Measurements from ENCODE around the gene MED23.

The MED23 gene, protein sequence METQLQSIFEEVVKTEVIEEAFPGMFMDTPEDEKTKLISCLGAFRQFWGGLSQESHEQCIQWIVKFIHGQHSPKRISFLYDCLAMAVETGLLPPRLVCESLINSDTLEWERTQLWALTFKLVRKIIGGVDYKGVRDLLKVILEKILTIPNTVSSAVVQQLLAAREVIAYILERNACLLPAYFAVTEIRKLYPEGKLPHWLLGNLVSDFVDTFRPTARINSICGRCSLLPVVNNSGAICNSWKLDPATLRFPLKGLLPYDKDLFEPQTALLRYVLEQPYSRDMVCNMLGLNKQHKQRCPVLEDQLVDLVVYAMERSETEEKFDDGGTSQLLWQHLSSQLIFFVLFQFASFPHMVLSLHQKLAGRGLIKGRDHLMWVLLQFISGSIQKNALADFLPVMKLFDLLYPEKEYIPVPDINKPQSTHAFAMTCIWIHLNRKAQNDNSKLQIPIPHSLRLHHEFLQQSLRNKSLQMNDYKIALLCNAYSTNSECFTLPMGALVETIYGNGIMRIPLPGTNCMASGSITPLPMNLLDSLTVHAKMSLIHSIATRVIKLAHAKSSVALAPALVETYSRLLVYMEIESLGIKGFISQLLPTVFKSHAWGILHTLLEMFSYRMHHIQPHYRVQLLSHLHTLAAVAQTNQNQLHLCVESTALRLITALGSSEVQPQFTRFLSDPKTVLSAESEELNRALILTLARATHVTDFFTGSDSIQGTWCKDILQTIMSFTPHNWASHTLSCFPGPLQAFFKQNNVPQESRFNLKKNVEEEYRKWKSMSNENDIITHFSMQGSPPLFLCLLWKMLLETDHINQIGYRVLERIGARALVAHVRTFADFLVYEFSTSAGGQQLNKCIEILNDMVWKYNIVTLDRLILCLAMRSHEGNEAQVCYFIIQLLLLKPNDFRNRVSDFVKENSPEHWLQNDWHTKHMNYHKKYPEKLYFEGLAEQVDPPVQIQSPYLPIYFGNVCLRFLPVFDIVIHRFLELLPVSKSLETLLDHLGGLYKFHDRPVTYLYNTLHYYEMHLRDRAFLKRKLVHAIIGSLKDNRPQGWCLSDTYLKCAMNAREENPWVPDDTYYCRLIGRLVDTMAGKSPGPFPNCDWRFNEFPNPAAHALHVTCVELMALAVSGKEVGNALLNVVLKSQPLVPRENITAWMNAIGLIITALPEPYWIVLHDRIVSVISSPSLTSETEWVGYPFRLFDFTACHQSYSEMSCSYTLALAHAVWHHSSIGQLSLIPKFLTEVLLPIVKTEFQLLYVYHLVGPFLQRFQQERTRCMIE (N-terminal part only)

DNA sequence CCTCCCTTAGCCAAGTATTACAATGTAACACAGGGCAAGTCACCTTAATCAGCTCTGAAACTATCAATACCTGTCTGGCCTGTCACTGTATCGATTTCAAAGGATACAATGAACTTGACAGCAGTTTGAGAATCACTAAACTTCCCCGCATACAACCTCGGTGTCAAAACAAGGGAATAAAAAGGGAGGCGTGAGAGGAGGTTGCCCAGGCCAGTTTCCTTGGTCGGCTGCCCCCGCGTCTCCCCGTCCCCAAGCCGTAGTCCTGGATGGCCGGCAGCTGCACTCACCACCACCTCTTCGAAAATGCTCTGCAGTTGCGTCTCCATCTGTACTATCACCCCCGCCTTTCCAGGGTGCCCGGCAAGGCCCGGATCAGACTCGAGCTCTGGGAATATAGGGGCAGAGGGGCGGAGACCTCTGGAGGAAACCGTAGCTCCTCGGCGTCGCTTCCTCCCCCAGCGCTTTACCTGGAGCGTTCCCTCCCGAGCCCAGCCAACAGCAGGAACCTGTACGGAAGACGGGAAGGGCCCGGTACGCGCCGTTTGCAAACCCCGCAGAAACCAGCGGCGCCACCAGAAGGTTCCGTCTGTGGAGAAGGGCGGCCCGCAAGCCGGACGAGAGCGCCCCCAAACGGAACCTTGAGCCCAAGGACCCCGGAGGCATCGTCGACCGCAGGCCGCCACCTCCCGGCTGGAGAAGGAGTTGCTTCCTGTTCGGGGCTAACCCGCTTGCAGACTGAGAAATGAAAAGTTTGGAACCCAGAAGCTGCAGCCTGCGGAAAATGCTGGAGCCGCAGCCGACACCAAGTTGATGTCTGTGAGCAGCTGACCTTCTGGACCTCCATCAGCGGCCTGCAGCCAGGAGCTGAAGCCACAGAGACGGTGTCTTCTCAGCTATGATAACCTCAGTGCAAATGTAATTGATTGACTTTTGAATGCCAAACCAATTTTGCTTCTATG lies at the start of gene MED23:
Gene MED23 (minus strand): TSS at position 519 of the 959 bp plus-strand sequence. CDS start 193 bp downstream, at position 326.
- DNase-seq, result peak; percentile 99

DNA sequence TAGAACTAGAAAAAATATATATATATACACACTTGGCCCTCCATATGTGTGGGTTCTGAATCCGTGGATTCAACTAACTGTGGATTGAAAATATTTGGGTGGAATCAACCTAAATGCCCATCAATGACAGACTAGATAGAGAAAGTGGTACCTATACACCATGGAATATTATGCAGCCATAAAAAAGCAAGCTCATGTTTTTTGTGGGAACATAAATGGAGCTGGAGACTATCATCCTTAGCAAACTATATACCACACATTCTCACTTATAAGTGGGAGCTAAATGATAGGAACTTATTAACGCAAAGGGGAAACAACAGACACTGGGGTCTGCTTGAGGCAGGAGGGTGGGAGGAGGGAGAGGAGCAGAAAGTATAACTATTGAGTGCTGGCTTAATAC lies 45.1 kb upstream of the MED23 start:
- DNase-seq, result no peak

DNA sequence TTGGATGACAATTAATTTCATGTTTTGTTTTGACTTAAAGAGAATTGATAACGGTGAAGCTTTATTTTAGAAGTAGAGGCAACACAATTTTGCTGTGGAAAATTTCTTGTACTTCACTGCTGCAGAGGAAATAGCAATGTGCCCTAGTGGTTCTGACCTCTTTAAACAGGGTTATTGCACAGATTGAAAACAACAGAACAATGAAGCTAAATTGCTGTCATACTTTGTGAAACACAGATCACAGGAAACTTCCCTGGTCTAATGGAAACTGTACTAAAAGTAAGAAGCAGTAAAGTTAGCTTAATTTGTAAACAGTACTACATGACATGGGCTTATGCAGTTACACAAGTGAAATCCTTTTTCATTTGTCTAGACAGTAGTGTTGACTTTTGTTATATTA lies 41.8 kb upstream of the MED23 start:
- DNase-seq, result no peak

DNA sequence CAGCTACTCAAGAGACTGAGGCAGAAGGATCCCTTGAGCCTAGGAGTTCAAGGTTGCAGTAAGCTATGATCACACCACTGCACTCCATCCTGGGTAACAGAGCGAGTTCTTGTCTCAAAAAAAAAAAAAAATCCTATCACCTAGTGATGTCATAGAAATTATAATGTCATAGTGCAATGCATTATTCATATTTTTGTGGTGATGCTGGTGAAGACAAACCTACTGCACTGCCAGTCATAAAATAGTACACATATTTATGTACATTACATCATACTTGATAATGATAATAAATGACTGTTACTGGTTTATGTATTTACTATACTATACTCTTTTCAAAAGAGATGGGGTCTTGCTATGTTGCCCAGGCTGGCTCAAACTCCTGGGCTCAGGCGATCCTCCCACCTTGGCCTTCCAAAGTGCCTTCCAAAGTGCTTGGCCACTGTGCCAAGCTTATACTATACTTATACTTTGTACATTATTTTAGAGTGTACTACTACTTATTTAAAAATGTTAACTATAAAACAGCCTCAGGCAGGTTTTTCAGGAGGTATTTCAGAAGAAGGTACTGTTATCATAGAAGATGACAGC lies 35.6 kb upstream of the MED23 start:
- no peak for DNase-seq

DNA sequence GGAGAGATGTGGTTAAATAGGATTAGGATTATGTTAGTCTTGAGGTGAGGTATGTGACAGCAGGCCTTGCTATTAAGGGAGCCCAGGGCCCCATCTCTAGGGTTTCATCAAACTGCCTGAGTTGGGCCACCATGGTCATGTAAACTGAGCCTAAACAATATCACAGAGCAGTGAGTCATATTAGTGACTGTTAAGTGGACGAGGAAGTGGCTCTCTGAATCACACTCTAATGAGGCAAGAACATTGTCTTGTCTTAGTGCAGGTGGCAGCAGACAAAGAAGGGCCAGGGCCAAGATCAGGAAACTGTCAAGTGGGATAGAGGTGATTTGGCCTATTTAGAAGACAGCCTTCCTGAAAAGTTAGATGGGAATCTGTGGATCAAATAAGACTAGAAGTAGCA lies 32.2 kb upstream of the MED23 start:
- no peak for DNase-seq

DNA sequence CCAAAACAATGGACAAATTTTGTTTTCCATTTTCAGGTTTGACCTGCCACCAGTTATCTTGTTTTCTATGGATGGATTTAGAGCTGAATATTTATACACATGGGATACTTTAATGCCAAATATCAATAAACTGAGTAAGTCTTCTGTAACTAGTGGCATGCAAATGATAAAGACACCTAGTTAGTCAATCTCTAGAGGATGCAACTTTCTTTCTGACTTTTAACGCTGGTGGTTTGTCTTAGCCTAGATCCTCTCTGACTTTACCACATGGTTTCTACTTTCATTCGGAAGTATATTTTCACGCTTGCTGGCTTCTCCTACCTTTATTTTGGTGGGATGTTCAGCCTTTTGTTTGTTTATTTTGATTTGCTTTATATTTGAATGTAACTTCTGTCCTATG lies 30.2 kb upstream of the MED23 start:
- DNase-seq, result no peak

DNA sequence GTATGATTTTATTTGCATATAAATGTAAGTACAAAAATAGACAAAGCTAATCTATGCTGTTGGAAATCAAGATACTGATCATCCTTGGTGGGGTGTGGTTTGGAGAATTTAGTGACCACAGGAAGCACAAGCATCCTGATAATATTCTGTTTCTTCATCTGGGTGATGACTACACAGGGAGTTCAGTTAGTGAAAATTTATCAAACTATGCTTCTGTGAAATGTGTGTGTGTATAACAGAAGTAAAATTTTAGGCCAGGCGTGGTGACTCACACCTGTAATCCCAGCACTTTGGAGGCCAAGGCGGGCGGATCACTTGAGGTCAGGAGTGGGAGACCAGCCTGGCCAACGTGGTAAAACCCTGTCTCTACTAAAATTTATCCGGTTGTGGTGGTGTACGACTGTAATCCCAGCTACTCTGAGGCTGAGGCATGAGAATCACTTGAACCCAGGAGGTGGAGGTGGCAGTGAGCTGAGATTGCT lies 29.6 kb upstream of the MED23 start:
- DNase-seq, result no peak

DNA sequence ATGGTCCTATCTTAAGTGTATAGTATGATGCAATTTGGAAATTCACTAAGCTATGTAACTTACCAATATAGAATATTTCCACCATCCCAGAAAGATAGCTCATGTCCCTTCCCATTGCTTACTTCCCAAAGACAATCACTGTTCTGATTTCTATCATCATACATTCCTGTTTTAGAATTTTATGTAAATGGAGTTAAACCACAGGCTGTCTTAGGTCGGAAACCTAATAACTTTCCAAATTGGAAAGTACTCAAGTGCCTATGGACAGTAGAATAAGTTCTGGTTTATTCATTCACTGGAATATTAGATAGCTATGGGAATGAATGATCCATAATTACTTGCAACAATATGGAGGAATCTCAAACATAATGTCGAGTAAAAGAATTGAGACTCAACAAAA lies 29.2 kb upstream of the MED23 start:
- DNase-seq, result no peak

DNA sequence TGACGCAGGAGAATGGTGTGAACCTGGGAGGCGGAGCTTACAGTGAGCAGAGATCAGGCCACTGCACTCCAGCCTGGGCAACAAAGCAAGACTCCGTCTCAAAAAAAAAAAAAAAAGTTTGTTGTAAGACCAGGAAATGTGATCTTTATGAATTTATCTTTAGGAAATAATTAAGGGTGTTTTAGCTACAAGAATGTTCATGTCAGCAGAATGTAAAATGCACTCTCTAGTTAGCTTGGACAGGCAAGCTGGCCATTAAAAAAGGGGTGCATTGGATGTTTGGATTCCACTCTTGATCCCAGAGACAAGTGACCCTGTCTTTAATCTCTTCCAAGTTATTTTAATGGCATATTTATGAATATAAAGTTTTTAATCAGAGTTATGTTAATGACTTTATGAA lies 28.6 kb upstream of the MED23 start:
- DNase-seq, result no peak

DNA sequence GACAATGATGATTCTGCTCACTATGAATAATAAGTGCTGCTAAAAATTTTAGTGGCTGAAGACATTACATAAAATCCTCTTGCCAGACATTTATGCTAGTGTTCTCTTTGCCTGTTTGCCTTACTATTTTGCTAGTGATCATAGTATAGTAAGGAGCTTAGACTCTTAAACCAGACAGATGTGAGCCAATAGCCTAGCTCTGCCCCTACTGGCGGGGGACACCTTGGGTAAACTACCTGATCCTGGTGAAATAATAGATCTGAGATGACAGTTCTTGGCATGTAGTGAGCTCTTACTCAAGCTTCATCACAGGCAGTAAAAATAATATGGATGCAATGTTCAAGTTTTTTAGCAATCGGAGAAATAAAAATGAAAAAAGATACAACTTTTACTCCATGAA lies 27.9 kb upstream of the MED23 start:
- DNase-seq, result no peak

DNA sequence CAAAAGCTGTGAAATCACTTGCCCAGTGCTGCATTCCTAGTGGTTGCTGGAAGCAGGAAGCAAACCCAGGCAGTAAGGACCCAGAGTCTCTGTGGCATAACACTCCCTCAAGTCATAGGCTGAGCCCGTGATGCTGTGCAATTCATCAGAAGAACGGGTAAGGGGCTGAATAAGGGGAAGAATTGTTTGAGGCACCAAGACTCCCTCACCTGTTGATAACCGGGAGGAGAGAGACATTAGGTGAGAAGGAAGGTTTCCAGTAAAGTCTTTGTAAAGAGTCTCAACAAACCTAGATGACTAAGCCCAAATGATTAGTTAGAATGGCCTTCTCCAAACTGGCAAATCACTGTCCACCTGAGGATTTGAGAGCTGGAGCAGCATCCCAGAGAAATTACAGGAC lies 27.3 kb upstream of the MED23 start:
- no peak for DNase-seq

DNA sequence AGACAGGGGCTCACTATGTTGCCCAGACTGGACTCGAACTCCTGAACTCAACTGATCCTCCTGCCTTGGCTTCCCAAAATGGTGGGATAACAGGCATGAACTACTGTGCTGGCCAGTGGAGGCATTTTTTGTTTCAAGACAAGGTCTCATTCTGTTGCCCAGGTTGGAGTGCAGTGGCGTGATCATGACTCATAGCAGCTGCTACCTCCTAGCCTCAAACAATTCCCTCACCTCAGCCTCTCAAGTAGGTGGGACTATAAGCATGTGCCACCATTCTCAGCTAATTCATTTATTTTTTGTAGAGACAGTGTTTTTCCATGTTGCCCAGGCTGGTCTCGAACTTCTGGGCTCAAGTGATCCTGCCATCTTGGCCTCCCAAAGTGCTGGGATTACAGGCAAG lies 26.3 kb upstream of the MED23 start:
- DNase-seq, result no peak

DNA sequence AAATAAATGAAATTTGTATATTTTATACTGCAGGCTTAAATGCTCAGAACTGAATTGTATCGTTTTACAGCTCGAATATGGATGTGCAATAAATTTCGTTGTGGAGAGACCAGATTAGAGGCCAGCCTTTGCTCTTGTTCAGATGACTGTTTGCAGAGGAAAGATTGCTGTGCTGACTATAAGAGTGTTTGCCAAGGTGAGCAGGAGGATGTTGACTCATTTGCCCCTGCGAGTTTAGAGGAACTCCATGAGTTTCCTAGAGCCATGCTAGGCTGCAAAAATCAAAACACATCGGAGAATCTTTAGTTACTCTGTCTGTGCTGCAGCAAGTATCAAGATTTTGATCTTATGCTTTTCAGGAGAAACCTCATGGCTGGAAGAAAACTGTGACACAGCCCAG lies 24.4 kb upstream of the MED23 start:
- DNase-seq, result no peak

DNA sequence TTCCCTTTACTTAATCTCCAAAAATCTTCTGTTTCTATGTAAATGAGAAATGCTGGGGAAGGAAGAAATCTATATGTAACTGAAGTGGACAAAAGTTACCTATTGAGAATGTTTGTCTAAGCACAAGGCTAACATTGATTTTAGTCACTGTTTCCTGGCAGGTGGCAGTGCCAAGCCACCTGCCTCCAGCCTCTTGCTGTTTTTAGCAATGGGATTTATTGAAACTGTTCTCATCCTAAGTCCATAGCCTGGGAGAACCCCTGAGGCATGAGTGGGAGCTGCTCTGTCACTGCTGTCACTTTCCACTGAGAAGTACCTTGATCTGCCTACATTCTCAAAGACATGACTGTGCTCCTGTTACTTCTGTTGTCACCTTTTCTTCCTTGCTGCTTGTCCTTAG lies 23.7 kb upstream of the MED23 start:
- no peak for DNase-seq

DNA sequence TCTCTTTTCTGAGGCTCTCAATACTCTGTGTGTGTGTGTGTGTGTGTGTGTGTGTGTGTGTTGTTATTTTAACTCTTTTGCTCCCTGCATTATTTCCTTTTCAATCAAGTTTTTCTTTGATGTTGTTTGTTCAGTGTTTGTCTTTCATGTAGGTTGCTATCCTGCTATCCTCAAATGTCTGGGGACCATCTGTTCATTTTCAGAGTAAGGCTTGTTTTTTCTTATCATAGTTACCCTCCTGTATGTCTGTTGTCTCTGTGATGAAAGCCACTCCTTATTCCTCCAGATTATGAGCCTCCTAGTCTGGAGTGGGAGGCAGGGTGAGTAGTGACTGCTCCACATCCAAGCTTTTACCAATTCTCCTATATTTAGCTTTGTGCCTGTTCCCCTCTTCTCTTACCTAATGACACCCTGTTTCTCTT lies 18.2 kb upstream of the MED23 start:
- no peak for DNase-seq

DNA sequence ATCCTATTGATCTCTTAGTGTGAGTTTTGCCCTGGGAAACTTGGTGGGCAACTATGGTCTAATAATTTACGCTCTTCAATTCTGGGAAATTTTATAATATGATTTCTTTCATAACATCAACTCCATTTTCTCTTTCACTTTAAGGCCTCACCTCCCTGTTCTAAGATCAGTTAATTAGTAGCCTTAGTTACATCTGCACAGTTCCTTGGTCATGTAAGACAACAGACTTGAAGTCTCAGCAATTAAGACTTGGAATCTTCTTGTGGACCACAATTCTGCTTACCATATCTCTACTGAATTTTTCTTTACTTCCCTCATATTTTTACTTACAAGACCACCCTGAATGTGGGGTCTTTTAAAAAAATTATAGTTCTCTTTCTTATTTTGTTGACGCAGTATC lies 17.8 kb upstream of the MED23 start:
- no peak for DNase-seq

DNA sequence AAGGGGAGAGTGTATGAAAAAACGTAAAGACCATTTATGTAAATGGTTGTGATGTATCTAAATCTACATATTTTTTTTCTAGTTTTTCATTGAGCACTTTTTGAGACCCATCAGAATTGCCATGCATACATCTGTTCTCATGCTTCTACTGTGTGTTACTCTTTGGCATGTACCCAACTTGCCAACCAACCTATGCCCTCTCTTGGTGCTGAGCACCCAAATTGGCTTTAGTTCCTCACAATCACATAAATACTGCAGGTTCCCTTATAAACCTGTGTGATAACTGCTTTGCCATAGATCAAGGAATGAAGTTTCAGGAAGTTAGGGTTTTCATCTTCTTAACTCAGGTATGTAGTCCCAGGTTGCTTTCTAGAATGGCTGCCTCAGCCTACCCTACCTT lies 16.9 kb upstream of the MED23 start:
- no peak for DNase-seq

DNA sequence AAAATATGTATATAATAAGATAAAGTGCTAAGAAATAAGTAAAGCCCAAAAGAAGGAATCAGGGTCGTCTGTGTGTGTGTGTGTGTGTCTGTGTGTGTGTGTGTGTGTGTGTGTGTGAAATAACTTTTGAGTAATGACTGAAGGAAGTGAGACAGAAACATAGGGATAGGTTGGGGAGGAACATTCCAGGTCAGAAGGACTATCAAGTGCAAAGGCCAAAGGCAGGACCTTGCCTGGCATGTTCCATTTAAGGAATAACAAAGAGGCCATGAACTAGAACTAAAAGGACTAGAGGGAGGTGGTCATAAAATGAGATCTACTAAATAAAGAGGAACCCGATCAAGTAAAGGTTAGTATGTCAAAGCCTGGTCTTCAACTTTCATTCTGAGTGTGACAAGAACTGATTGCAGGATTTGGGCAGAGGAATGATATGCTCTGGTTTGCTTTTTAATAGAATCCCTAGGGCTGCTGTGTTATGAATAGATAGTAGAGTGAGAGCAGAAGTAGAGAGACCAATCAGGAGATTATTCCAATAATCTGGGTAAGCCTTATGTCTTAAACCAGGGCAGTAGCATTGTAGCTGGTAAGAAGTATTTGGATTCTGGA lies 15.9 kb upstream of the MED23 start:
- DNase-seq, result no peak

DNA sequence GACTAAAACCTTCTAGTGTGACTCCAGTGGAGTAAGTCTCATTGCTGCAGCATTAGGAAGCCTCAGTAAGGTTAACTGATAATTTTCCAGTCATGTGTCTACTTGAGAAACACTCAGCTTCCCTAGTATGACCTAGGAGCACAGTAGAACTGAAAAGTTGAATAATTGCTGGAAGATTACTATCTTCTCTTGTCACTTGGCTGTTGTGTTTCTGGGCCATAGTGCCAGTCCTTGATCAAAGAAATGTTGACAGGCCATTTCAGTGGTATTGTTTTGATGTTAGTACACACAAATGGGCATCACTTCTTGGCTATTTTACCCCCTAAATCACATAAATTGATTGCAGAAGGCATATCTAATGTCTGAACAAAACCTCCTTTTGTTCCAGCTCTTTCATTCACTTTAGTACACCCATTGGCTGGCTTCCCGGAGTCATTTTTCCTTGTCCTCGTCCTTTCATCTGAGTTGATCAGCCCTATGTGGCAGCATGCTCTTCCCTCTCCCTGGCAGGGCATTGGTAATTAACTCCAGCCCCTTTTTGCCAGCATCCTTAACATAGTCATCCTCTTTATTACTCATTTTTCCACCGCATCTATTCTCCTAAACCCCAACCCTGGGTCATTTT lies 15.1 kb upstream of the MED23 start:
- DNase-seq, result no peak

DNA sequence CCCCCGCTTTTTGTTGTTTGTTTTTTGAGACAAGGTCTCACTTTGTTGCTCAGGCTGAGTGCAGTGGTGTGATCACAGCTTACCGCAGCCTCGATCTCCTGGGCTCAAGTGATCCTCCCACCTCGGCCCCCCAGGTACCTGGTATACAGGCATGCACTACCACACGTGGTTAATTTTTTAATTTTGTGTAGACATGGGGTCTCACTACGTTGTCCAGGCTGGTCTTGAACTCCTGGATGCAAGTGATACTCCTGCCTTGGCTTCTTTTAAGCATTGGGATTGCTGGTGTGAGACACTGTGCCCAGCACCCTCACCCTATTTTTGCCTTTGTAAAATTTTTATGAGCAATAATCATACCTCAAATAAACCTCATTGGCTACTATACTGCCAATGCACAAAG lies 14.5 kb upstream of the MED23 start:
- DNase-seq, result no peak

DNA sequence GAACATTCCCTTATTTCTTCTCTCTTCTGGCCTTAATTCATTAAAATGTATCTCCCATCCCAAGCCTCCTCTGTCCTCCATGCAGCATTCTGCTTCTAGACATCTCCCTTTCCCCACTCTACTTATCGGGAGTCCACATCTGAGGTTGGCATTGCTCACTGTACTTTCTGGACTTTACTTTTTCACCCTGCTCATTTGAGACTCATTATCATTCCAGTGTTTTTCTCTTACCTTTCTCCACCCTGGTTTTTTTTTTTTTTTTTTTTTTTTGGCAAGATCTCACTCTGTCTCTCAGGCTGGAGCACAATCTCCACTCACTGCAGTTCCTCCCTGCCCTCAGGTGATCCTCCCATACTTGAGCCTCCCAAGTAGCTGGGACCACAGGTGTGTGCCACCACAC lies 13.5 kb upstream of the MED23 start:
- no peak for DNase-seq
